CD4-positive, alpha-beta T cell treated with Interleukin-15 for 1 hour (primary cell): ENCODE data around the gene PAGE1.
"Not testable (repeated sequence)": the region's sequence is repeated elsewhere in the genome, so short reads cannot be mapped to it uniquely, and the experiment has no call there.

Source experiments
- DNase-seq: peaks from one replicate; pipeline ENCODE4 v3.0.0-alpha.2; 2020

The PAGE1 gene

GRCh38 chrX:49695276-49696180 is at the start of gene PAGE1:
Gene PAGE1, minus strand, starts transcription at chrX:49695984. Its CDS starts 1,214 bp downstream, at chrX:49694770.
- no peak for DNase-seq

GRCh38 chrX:49741501-49741900 is 45.7 kb upstream of the PAGE1 start:
- DNase-seq, result not testable (repeated sequence)

GRCh38 chrX:49727847-49728246 is 32.1 kb upstream of the PAGE1 start:
- no peak for DNase-seq

- DNase-seq, result no peak
Measured at GRCh38 chrX:49726966-49727365, 31.2 kb upstream of the PAGE1 start.

GRCh38 chrX:49725923-49726904 is 30.4 kb upstream of the PAGE1 start:
- no peak for DNase-seq

GRCh38 chrX:49725401-49725800 is 29.6 kb upstream of the PAGE1 start:
- DNase-seq, result no peak

- DNase-seq, result not testable (repeated sequence)
Measured at GRCh38 chrX:49720106-49720505, 24.3 kb upstream of the PAGE1 start.

GRCh38 chrX:49712577-49712976 is 16.8 kb upstream of the PAGE1 start:
- DNase-seq, result no peak

- DNase-seq, result no peak
Measured at GRCh38 chrX:49710744-49711319, 15.0 kb upstream of the PAGE1 start.

- no peak for DNase-seq
Measured at GRCh38 chrX:49704691-49705404, 9.1 kb upstream of the PAGE1 start.

GRCh38 chrX:49701933-49702332 is 6.1 kb upstream of the PAGE1 start:
- no peak for DNase-seq

GRCh38 chrX:49701323-49701722 is 5.5 kb upstream of the PAGE1 start:
- no peak for DNase-seq

- no peak for DNase-seq
Measured at GRCh38 chrX:49675075-49675719, 20.6 kb downstream of the PAGE1 start.

- no peak for DNase-seq
Measured at GRCh38 chrX:49673394-49673793, 22.4 kb downstream of the PAGE1 start.

GRCh38 chrX:49664824-49665223 is 31.0 kb downstream of the PAGE1 start:
- no peak for DNase-seq

GRCh38 chrX:49661881-49662280 is 33.9 kb downstream of the PAGE1 start:
- DNase-seq, result no peak

- no peak for DNase-seq
Measured at GRCh38 chrX:49659771-49660170, 36.0 kb downstream of the PAGE1 start.

GRCh38 chrX:49656533-49656932 is 39.3 kb downstream of the PAGE1 start:
- no peak for DNase-seq

GRCh38 chrX:49644991-49645637 is 50.7 kb downstream of the PAGE1 start:
- no peak for DNase-seq
